Caki2 (cell line): ENCODE data around the gene PTPA. TPM values are rescaled to one million over a fixed set of nuclear protein-coding genes. Genes with fewer than 3 reads are reported as not detected.
A peak's percentile ranks its signal among the peaks of the same experiment; 100 is the strongest.
"Not testable (repeated sequence)": the region's sequence is repeated elsewhere in the genome, so short reads cannot be mapped to it uniquely, and the experiment has no call there.

Experiments used
- DNase-seq: peaks from one replicate; pipeline ENCODE4 v3.0.0-alpha.2; 2015; ENCODE audit warnings: low read depth
- in situ Hi-C: cut with HindIII; loops from 2 replicates; pipeline ENCODE4 v1.10.0; 2016; ENCODE audit warnings: low sequenced_read_pairs, low pct_unique_long_range_greater_than_20kb, mixed read lengths
- total RNA-seq: library from RNA; depleted of rRNA; stranded (reverse); fragments of >200 nt; shearing (Covaris generic); gene quantifications from 2 replicates; pipeline ENCODE4 v1.2.3, GENCODE V29; 2014; ENCODE audit warnings: low replicate concordance

The PTPA gene
- total RNA-seq, 1 experiment from 2014 or later: 155 TPM

GRCh38 chr9:129143031-129143927 is 32.1 kb downstream of the PTPA start:
- in situ Hi-C loops: no loop called here
- peak; percentile 86 for DNase-seq

- no peak for DNase-seq
- in situ Hi-C loops: no loop called here
Measured at GRCh38 chr9:129145316-129145715, 34.1 kb downstream of the PTPA start.

- in situ Hi-C loops: no loop called here
- peak; percentile 48 for DNase-seq
Measured at GRCh38 chr9:129145841-129146292, 34.7 kb downstream of the PTPA start.

GRCh38 chr9:129146441-129146941 is 35.3 kb downstream of the PTPA start:
- DNase-seq: no peak
- in situ Hi-C loops: no loop called here

- no peak for DNase-seq
- in situ Hi-C loops: no loop called here
Measured at GRCh38 chr9:129148463-129149204, 37.4 kb downstream of the PTPA start.

- in situ Hi-C loops: no loop called here
- DNase-seq: no peak
Measured at GRCh38 chr9:129149442-129149841, 38.2 kb downstream of the PTPA start.

GRCh38 chr9:129150122-129150521 is 38.9 kb downstream of the PTPA start:
- in situ Hi-C loops: no loop called here
- no peak for DNase-seq

GRCh38 chr9:129150672-129151211 is 39.5 kb downstream of the PTPA start:
- DNase-seq: no peak
- in situ Hi-C loops: no loop called here

GRCh38 chr9:129151469-129151868 is 40.3 kb downstream of the PTPA start:
- no peak for DNase-seq
- in situ Hi-C loops: no loop called here

- in situ Hi-C loops: no loop called here
- no peak for DNase-seq
Measured at GRCh38 chr9:129154866-129155477, 43.8 kb downstream of the PTPA start.

- in situ Hi-C loops: no loop called here
Measured at GRCh38 chr9:129156163-129156562, 44.9 kb downstream of the PTPA start.

GRCh38 chr9:129160712-129161533 is 49.7 kb downstream of the PTPA start:
- in situ Hi-C loops: no loop called here
- DNase-seq: no peak

More at GRCh38 chr9:129156163-129156562, 44.9 kb downstream of the PTPA start:
- no peak for DNase-seq

- in situ Hi-C loops: no loop called here
- DNase-seq: no peak
Measured at GRCh38 chr9:129161534-129161837, 50.3 kb downstream of the PTPA start.

GRCh38 chr9:129162497-129163197 is 51.4 kb downstream of the PTPA start:
- DNase-seq: no peak
- in situ Hi-C loops: no loop called here

- in situ Hi-C loops, DNase-seq: not testable (repeated sequence)
Measured at GRCh38 chr9:129163198-129163670, 52.0 kb downstream of the PTPA start.

GRCh38 chr9:129163753-129164152 is 52.5 kb downstream of the PTPA start:
- in situ Hi-C loops: no loop called here

GRCh38 chr9:129164246-129164930 is 53.2 kb downstream of the PTPA start:
- in situ Hi-C loops: no loop called here
- DNase-seq: no peak

More at GRCh38 chr9:129163753-129164152, 52.5 kb downstream of the PTPA start:
- no peak for DNase-seq
